Tibial nerve (tissue), 4 donors: ENCODE data around the gene CASQ2. TPM values are rescaled to one million over a fixed set of nuclear protein-coding genes. Genes with fewer than 3 reads are reported as not detected.

Experiments used
- DNase-seq, 2 donors: peaks; one replicate each; pipeline ENCODE4 v3.0.0-alpha.2; 2019; ENCODE audit warnings: low spot score in 2 of 2
- H3K27ac ChIP-seq, 4 donors: fragments of 200-600 bp; sonication (generic) in 3 of 4; one replicate each; pipeline ENCODE4 v1.5.1; 2017 to 2019; ENCODE audit warnings: mild to moderate bottlenecking in 1 of 4
- H3K27me3 ChIP-seq, 2 donors: fragments of 200-600 bp; sonication (generic) in 1 of 2; one replicate each; pipeline versions ENCODE4 v1.5.1 to v1.6.0; 2017 to 2019
- H3K36me3 ChIP-seq, 3 donors: fragments of 200-600 bp; sonication (generic); one replicate each; pipeline ENCODE4 v1.5.1; 2018 to 2019
- H3K4me1 ChIP-seq, 4 donors: fragments of 200-600 bp; sonication (generic) in 3 of 4; one replicate each; pipeline ENCODE4 v1.5.1; 2017 to 2019
- H3K4me3 ChIP-seq, 4 donors: fragments of 200-600 bp; sonication (generic) in 3 of 4; one replicate each; pipeline ENCODE4 v1.5.1; 2017 to 2019; ENCODE audit warnings: mild to moderate bottlenecking in 1 of 4, moderate library complexity in 1 of 4
- H3K9me3 ChIP-seq, 4 donors: fragments of 200-600 bp; sonication (generic) in 3 of 4; one replicate each; pipeline ENCODE4 v1.5.1; 2017 to 2019
- CTCF ChIP-seq, 5 experiments: fragments of 200-600 bp in 3 of 5; fragments of 450-650 bp in 2 of 5; sonication (generic) in 3 of 5; IDR thresholded peaks; one replicate each; pipeline ENCODE4 v1.5.1; 2016 to 2019; ENCODE audit warnings: antibody characterized with exemption in 5 of 5, mild to moderate bottlenecking in 3 of 5, moderate library complexity in 2 of 5
- EP300 ChIP-seq, 2 donors: sonication (generic); formaldehyde crosslinking; IDR thresholded peaks; one replicate each; pipeline ENCODE4 v1.6.1; 2017; ENCODE audit warnings: antibody characterized with exemption in 2 of 2, mild to moderate bottlenecking in 1 of 2
- POLR2A ChIP-seq, 2 donors: fragments of 450-650 bp; IDR thresholded peaks; one replicate each; pipeline ENCODE4 v1.6.1; 2017; ENCODE audit warnings: antibody characterized with exemption in 2 of 2, mild to moderate bottlenecking in 2 of 2, moderate library complexity in 2 of 2
- WGBS, 2 donors: methylation state at CpG; one replicate each; pipeline ENCODE4 v1.1.5; 2018; 5-methylcytosine and 5-hydroxymethylcytosine counted together
- total RNA-seq, 4 donors: library from RNA; depleted of rRNA; stranded (reverse); fragments of >200 nt; gene quantifications; one replicate each; pipeline ENCODE4 v1.1.0, GENCODE V29; 2016

Gene CASQ2
- total RNA-seq, 4 donors from 2014 or later = 3.6 to 7.3 (median 5.8) TPM

DNA sequence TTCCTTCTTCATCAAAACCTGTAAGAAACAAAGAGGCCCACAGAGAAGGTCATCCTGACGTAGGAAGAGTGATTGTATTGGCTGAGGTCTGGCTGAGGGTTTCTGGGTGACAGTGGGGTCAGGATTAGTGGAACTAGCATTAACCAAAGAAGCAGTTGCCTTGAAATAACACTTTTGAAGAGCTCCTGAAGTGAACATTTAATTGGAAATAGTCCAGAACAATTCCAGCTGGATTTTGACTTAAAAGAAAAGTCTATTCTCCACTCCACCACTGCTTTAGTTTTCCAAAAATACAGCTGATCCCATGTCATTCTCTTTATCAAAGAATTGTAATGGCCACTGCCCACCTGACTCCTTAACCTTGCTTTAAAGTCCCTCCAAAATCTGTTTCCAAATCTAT lies 27.7 kb downstream of the CASQ2 start:
- no peaks in the 10 kb centered on the region for H3K27me3 ChIP-seq
- H3K4me1 ChIP-seq = no peaks in the 10 kb centered on the region
- DNase-seq = no peak
- H3K9me3 ChIP-seq = no peaks in the 10 kb centered on the region
- no peak overlapping the region for H3K27ac ChIP-seq
- WGBS, 2 donors = 48 to 57% methylated on average over 1 of the region's 1 CpG
- TF ChIP-seq CTCF (IDR thresholded peaks at IDR 0.05) (no peak), EP300 (IDR thresholded peaks at IDR 0.05) (no peak), POLR2A (IDR thresholded peaks at IDR 0.05) (no peak)
- no peaks in the 10 kb centered on the region for H3K36me3 ChIP-seq
- H3K4me3 ChIP-seq = no peak overlapping the region

GRCh38 chr1:115732316-115732715 lies 36.2 kb downstream of the CASQ2 start:
- Histone ChIP-seq H3K27me3 (no peaks in the 10 kb centered on the region), H3K9me3 (no peaks in the 10 kb centered on the region), H3K4me1 (peaks cover 0 to 17% (median 3%) of the 10 kb centered on the region in 4 donors), H3K36me3 (no peaks in the 10 kb centered on the region), H3K27ac (no peak overlapping the region), H3K4me3 (no peak overlapping the region)
- TF ChIP-seq POLR2A (IDR thresholded peaks at IDR 0.05) (no peak), EP300 (IDR thresholded peaks at IDR 0.05) (peak in 1 of 2 donors; percentile 26)
- WGBS, 2 donors = 70 to 72% methylated on average over 4 of the region's 4 CpGs
- DNase-seq = no peak

DNA sequence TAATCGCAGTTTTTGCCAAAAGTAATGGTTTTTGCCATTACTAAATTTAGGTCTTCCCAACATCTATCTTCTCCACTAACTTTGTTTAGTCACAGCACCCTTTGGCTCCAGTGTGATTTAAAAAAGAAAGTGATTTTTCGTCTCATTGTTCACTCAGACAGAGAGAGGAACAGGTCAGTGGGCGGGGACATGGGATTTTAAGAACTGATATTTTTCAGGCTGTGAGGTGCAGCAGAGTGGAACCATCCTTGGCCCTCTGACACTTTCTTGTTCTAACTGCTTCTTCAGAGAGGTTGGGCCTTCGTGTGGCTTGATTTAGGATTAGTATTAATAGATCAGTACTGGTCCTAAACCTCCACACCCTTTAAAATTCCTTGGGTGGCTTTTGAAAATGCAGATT lies 38.8 kb downstream of the CASQ2 start:
- no peak for DNase-seq
- H3K4me1 ChIP-seq = peaks cover 0 to 43% (median 20%) of the 10 kb centered on the region in 4 donors
- 84% methylated on average over 4 of the region's 4 CpGs for WGBS, 2 donors
- H3K27ac ChIP-seq = peak overlapping the region in 2 of 4 donors; percentile 89 to 94
- no peaks in the 10 kb centered on the region for H3K9me3 ChIP-seq
- no peaks in the 10 kb centered on the region for H3K27me3 ChIP-seq
- no peak for TF ChIP-seq POLR2A (IDR thresholded peaks at IDR 0.05)
- TF ChIP-seq EP300 (IDR thresholded peaks at IDR 0.05) = no peak
- TF ChIP-seq CTCF (IDR thresholded peaks at IDR 0.05) = no peak
- no peaks in the 10 kb centered on the region for H3K36me3 ChIP-seq
- no peak overlapping the region for H3K4me3 ChIP-seq

DNA sequence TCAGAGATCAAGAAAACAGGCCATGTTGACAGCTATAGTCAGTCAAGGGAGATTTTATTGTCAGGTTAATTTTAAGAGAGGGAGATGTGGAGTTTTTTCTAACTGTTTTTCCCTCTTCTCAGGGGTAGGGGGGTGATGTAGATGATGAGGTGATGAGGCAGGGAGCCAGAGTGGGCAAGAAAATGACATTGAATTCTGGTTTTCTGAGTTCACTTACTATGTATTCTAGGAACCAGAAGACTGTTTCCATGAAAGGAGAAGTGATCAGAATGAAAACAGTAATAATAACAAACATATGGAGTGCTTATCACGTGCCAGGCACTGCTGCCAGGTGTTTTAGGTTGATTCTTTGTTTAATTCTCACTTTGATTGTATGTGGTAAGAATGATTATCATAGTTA lies 40.2 kb downstream of the CASQ2 start:
- Histone ChIP-seq H3K4me3 (no peak overlapping the region), H3K4me1 (peaks cover 0 to 49% (median 20%) of the 10 kb centered on the region in 4 donors), H3K27me3 (no peaks in the 10 kb centered on the region), H3K9me3 (no peaks in the 10 kb centered on the region), H3K27ac (peak overlapping the region; percentile 42 to 94 (median 82)), H3K36me3 (no peaks in the 10 kb centered on the region)
- 45 to 55% methylated on average over 1 of the region's 1 CpG for WGBS, 2 donors
- DNase-seq = no peak
- TF ChIP-seq EP300 (IDR thresholded peaks at IDR 0.05) (no peak), CTCF (IDR thresholded peaks at IDR 0.05) (no peak), POLR2A (IDR thresholded peaks at IDR 0.05) (no peak)

DNA sequence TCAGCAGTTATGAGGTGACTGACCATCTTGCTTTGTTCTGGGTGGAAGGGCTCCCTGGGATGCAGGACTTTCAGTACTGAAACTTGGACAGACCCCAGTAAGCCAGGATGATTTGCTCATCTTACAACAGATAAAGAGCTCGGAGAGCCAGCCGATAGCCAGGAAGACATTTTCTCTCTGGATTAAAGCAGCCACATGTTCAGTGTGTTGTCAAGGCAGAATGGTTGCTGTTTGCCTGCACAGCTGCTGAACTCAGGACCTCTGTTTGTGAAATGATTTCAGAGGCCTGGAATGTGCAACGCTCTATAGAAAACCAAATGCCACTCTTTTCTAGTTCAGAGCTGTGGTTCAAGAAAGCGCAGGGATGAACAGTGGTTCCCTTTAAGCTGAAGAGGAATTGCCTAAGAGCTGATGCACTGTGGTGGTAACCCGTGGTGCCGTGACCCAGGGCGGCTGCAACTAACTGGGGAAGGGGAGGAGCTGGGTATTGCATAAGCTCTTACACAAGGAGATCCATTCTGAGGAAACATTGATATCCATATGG lies 40.7 kb downstream of the CASQ2 start:
- Histone ChIP-seq H3K27me3 (no peaks in the 10 kb centered on the region), H3K27ac (peak overlapping the region; percentile 60 to 94 (median 82)), H3K9me3 (no peaks in the 10 kb centered on the region), H3K4me1 (peaks cover 0 to 49% (median 20%) of the 10 kb centered on the region in 4 donors), H3K4me3 (no peak overlapping the region), H3K36me3 (no peaks in the 10 kb centered on the region)
- WGBS, 2 donors = 12 to 20% methylated on average over 7 of the region's 7 CpGs
- peak; percentile 56 to 79 for DNase-seq
- TF ChIP-seq POLR2A (IDR thresholded peaks at IDR 0.05) = no peak
- peak; percentile 61 to 96 for TF ChIP-seq EP300 (IDR thresholded peaks at IDR 0.05)
- no peak for TF ChIP-seq CTCF (IDR thresholded peaks at IDR 0.05)
